OCI-M1 (cell line): ENCODE results near the gene SLC12A8.

Source experiments
- DNase-seq: peaks from one replicate; lab custom pipeline; 2025; lab: John Stamatoyannopoulos, UW

Gene SLC12A8, protein sequence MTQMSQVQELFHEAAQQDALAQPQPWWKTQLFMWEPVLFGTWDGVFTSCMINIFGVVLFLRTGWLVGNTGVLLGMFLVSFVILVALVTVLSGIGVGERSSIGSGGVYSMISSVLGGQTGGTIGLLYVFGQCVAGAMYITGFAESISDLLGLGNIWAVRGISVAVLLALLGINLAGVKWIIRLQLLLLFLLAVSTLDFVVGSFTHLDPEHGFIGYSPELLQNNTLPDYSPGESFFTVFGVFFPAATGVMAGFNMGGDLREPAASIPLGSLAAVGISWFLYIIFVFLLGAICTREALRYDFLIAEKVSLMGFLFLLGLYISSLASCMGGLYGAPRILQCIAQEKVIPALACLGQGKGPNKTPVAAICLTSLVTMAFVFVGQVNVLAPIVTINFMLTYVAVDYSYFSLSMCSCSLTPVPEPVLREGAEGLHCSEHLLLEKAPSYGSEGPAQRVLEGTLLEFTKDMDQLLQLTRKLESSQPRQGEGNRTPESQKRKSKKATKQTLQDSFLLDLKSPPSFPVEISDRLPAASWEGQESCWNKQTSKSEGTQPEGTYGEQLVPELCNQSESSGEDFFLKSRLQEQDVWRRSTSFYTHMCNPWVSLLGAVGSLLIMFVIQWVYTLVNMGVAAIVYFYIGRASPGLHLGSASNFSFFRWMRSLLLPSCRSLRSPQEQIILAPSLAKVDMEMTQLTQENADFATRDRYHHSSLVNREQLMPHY

GRCh38 chr3:125212509-125213363 lies at the start of gene SLC12A8:
Gene SLC12A8, minus strand, starts transcription at chr3:125212748. Its CDS starts 1,399 bp downstream, at chr3:125211349.
- DNase-seq, result no peak

GRCh38 chr3:125262161-125262560 lies 49.6 kb upstream of the SLC12A8 start:
- no peak for DNase-seq

GRCh38 chr3:125261031-125261430 lies 48.5 kb upstream of the SLC12A8 start:
- no peak for DNase-seq

- no peak for DNase-seq
These were observed 47.6 kb upstream of the SLC12A8 start for GRCh38 chr3:125260158-125260557.

- no peak for DNase-seq
These were observed 45.0 kb upstream of the SLC12A8 start for GRCh38 chr3:125257536-125257935.

- no peak for DNase-seq
These were observed 44.1 kb upstream of the SLC12A8 start for GRCh38 chr3:125256675-125257074.

GRCh38 chr3:125250973-125251372 lies 38.4 kb upstream of the SLC12A8 start:
- DNase-seq, result no peak

DNA sequence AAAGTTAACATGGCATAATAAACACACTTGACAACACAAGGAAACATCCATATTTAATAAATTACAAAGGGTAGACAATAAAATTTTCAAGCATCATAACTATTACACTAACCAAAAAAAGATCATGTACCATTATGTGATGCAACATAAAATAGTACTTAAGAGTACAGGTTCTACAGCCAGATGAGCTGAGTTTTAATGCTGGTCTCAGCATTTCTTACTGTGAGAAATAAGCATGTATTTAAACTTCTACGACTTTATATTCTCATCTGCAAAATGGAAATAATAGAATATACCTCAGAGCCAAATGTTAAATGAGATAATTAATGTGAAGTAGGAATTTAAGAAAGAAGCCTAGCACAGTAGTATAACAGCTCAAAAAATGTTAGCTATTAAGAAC lies 33.7 kb upstream of the SLC12A8 start:
- no peak for DNase-seq

DNA sequence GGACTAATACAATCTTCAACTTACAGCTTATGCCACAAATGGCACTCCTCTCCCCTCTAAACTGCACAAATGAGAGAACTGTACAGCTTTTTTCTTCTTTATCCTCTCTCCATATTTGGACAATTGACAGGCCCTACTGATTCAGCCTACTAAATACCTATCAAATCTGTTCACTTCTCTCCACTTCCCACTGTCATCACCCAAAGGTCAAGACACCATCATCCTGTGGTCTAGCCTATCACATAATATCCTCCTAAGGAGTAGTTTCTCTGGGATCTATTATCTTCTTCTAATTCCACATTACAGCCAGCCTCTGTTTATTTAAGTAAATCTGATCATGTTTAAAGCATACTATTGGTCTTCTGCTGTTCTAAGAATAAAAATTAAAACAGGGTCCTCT lies 33.0 kb upstream of the SLC12A8 start:
- no peak for DNase-seq

DNA sequence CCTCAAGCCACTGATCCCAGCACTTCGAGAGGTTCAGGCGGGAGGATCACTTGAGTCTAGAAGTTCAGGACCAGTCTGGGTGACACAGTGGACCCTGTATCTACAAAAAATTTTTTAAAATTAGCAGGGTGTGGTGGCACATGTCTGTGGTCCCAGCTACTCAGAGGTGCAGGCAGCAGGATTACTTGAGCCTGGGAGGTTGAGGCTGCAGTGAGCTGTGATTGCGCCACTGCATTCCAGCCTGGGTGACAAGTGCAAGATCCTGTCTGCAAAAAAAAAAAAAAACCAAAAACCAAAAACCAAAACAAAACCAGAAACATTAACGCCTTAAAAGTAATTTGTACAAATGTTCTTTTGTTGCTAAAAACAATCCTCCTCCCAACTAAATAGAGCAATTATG lies 27.9 kb upstream of the SLC12A8 start:
- DNase-seq, result no peak

GRCh38 chr3:125239266-125239665 lies 26.7 kb upstream of the SLC12A8 start:
- no peak for DNase-seq

GRCh38 chr3:125238759-125239158 lies 26.2 kb upstream of the SLC12A8 start:
- DNase-seq, result no peak

DNA sequence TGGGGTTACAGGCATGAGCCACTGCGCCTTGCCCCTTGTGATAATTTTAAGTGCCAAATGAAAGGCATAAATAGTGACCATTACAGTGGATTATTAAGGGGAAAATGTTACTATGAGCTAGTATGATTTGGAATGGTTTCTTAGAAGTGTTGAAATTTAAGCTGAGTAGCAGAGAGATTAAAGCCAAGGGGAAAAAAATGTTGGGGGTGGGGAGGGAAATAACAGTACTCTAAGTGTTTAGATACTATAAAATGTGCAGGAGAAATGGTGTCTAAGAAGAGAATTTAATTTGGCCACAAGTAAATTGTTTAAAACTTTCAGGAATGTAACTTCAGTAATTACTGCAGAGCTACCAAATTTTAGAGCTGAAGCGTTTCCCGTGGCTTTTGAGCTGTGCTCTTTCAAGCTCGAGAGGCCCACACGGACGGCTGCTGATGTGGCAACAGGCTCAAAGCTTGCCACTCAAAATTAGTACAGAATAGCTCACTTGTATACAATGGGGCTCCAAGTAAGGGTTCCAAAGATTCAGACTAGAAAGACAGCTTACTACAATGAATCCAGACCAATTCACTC lies 23.9 kb upstream of the SLC12A8 start:
- DNase-seq, result no peak

DNA sequence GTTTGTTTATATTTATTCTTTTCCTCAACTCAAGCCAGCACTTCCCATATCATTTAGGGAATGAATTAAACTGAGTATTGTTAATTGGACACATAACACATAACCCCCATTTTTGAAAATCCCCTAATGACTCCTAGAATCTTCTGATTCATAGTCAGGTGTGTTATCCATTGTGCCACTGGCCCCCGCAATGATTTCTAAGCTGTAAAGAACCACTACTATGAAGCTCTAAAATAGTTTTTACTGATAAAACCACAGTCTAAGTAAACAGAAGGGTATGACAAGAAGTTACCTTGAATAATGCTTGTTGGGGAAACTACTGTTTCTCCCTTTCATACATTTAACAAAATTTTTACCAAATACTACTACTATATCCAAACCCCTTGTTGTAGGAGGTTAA lies 22.3 kb upstream of the SLC12A8 start:
- no peak for DNase-seq

DNA sequence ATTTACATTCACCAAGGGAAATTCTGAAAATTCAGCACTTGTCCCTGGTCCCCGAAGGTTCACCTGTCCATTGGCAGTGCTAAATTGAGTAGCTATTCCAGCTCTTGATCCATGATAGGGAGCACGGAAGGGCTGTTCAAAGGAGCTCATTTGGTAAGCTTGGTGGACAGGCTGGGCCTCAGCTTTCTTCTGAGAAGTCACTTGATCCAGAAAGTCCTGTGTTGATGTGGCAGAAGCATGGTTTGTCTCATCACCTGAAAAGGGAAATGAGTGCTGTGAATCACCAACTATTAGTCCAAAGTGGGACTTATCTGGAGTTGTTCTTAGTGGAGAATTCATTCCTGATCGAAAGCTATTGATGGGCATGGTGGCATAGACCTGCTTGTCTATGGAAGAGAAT lies 19.9 kb upstream of the SLC12A8 start:
- no peak for DNase-seq

DNA sequence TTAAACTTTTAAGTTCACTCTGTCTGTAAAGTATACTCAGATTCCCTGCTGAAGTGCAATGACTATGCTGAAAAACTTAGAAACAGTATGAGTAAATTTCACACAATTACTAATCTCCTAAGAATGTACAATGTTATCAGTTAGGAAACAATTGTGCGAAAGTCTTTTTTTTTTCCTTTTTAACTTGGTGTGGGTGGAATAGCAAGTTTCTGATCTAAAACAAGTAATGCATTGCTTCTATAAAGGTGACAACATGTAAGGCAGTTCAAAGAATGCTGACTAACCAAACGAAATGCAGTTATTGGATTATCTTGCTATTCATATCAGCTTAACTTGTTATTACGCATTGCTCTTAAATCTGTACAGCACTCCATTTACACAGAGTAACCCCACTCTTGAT lies 19.3 kb upstream of the SLC12A8 start:
- DNase-seq, result no peak

- no peak for DNase-seq
These were observed 17.2 kb upstream of the SLC12A8 start for GRCh38 chr3:125229707-125230106.

GRCh38 chr3:125229168-125229567 lies 16.6 kb upstream of the SLC12A8 start:
- no peak for DNase-seq

GRCh38 chr3:125221831-125222230 lies 9.3 kb upstream of the SLC12A8 start:
- DNase-seq, result no peak

GRCh38 chr3:125220727-125221429 lies 8.3 kb upstream of the SLC12A8 start:
- DNase-seq, result no peak

DNA sequence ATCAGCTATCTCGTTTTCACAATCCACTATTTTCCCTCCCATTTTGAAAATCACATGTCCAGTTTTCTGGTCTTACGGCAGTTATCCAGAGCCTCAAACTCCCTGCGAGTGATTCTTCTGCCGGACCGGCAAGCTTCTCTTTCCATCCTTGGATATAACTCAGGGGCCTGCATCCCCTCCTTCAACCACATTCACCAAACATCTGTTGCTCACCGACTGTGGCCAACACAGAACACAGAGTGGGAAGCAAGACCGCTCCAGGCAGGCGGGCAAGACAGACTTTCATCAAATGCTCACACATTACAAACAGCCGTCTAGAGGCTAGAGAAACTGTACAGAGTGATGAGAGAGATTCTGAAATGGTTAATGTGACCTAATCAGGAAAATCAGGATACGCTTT lies 7.6 kb upstream of the SLC12A8 start:
- no peak for DNase-seq
